Fibroblast of pulmonary artery (primary cell): Measurements from ENCODE around the gene NTM.

Source experiments
- DNase-seq: peaks from one replicate; pipeline ENCODE4 v3.0.0-alpha.2; 2010; ENCODE audit warnings: low read depth
- H3K4me3 ChIP-seq: replicated peaks from 2 replicates; pipeline ENCODE4 v1.5.1; 2011; ENCODE audit warnings: low read depth, mild to moderate bottlenecking, control low read depth, low read length, moderate library complexity
- CTCF ChIP-seq: IDR thresholded peaks from 2 replicates; pipeline ENCODE4 v1.5.1; 2011; ENCODE audit warnings: mild to moderate bottlenecking, control low read depth, low read length, inconsistent platforms; ENCODE audit errors: missing control alignments

Gene NTM

GRCh38 chr11:131593301-131593700 is 222.9 kb downstream of the NTM start:
- DNase-seq, result no peak
- H3K4me3 ChIP-seq, result no peak overlapping the region
- TF ChIP-seq CTCF, result no peak

DNA sequence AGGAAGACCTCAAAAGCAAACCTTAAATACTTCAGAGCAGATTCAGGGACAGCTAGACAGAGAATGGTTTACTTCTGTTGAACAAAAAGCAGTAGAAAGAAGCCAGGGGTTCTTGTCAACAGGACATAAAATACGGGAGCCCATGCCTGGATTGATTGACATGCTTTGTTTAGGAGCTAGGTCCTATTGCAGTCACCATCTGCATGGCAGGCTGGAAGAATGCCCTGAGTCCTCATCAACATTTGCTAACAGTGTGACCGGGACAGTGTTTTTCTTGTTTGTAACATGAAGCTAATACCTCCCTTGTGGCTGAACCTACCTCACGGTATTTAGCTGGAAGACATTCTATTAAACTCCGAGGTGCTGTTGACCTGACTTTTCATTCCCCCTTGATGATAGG is 225.4 kb downstream of the NTM start:
- H3K4me3 ChIP-seq, result no peak overlapping the region
- DNase-seq, result no peak
- TF ChIP-seq CTCF, result no peak

GRCh38 chr11:131597890-131598289 is 227.5 kb downstream of the NTM start:
- no peak overlapping the region for H3K4me3 ChIP-seq
- DNase-seq, result no peak
- TF ChIP-seq CTCF, result no peak

GRCh38 chr11:131598305-131598704 is 227.9 kb downstream of the NTM start:
- DNase-seq, result no peak
- TF ChIP-seq CTCF, result no peak
- H3K4me3 ChIP-seq, result no peak overlapping the region

DNA sequence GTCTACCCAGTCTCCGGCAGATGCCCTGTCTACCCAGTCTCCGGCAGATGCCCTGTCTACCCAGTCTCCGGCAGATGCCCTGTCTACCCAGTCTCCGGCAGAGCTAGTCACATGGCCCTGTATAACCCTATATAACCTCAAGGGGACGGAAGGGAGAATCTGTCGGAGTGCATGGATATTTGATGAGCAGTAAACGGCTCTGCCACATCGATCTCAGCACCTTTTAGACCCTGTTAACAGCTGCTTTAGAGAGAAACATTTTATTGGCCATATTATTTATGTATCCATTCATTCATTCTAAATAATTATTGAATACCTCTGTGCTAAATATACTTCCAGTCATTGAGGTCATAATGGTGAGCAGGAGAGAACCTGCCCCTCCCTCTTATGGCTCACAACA is 228.9 kb downstream of the NTM start:
- DNase-seq, result no peak
- no peak overlapping the region for H3K4me3 ChIP-seq
- no peak for TF ChIP-seq CTCF

DNA sequence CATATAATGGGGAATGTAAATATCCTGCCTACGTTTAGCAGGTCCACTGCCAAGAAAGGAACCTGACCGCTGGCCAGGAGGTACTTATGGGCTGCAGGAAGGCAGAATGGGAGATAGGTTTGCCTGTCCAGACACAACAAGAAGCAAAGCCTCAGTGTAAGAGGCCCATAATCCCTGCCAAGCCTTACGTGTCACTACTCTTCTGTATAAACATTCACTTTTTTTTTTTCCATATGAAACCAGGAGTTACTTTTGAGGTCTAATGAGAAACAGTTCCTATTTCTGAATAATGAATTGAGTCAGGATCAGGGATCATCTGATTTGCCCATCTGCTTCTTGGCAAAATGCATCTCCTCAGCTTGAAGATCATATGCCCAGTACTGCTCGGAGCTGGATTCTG is 230.2 kb downstream of the NTM start:
- no peak for TF ChIP-seq CTCF
- no peak for DNase-seq
- H3K4me3 ChIP-seq, result no peak overlapping the region

DNA sequence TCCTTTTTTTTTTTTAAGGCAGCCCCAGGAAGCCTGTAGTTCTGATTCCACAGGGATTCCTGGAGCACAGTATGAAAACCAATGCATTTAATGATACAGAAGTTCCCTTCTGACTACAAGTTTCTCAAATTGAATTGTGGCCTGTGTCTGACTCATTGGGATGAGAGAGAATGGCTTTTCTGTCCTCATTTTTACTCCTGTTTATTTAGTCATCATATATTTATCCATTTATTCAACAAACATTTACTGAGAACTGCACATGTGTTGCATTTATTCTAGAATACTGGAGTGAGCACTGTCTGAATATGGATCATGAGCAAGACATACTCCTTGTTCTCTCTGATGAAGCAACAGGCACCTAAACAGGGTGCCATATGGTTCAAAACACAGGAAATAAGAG is 231.2 kb downstream of the NTM start:
- DNase-seq, result no peak
- H3K4me3 ChIP-seq, result no peak overlapping the region

More for the DNA sequence above, 231.2 kb downstream of the NTM start:
- no peak for TF ChIP-seq CTCF
